ENCODE results near the gene FADS1. TPM values are rescaled to one million over a fixed set of nuclear protein-coding genes. Genes with fewer than 3 reads are reported as not detected.

FADS1 gene
- total RNA-seq, 1 experiment from 2014 or later: 116 TPM

DNA sequence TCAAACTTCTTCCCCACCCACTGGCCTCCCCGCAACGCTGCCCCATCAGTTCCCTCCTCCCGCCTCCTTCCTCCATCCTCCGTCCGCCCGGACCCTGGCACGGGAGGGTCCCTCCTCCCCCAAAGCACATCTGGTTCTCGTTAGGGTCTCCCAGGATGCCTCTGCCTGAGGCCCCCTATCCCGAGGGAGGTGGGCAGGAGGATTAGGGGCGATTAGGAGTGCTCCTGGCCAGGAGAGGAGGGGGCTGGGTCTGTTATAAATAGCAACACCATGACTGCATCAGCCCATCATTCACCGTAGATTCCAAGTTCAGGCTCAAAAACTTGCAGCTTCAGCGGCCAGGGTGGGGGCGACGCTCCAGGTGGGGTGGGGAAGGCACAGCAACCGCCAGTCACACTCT lies 54.0 kb downstream of the FADS1 start:
- Histone ChIP-seq H3K4me1 (peaks cover 52% of the 10 kb centered on the region), H3K4me3 (ENCODE audit: low read depth, low read length) (no peak overlapping the region), H3K27me3 (replicated peaks; ENCODE audit: control insufficient read depth, insufficient read depth, low read length) (no peaks in the 10 kb centered on the region), H3K9me3 (no peaks in the 10 kb centered on the region), H3K36me3 (ENCODE audit: control insufficient read depth, insufficient read depth, low read length) (peaks cover 4% of the 10 kb centered on the region)
- Mint-ChIP-seq H3K27me3 (ENCODE audit: insufficient read depth, unreplicated experiment) (no peaks in the 10 kb centered on the region), H3K36me3 (ENCODE audit: insufficient read depth, unreplicated experiment) (peaks cover 48% of the 10 kb centered on the region), H3K9me3 (ENCODE audit: unreplicated experiment) (no peaks in the 10 kb centered on the region), H3K4me3 (ENCODE audit: unreplicated experiment) (no peak overlapping the region), H3K27ac (ENCODE audit: unreplicated experiment) (no peak overlapping the region), H3K4me1 (ENCODE audit: low read depth, unreplicated experiment) (peaks cover 6% of the 10 kb centered on the region)
- intact Hi-C loops (cut with micrococcal nuclease; ENCODE audit: unreplicated experiment): no loop called here
- TF ChIP-seq CTCF (IDR thresholded peaks at IDR 0.05; ENCODE audit: insufficient read depth in 1 of 2, low read depth in 1 of 2, low read length in 1 of 2, severe bottlenecking in 1 of 2, unreplicated experiment in 1 of 2): no peak
- no peak for DNase-seq
- ChIA-PET POLR2A (no interaction called here), CTCF (no interaction called here)
- BruUV-seq (replicated peaks): no TSS peak

DNA sequence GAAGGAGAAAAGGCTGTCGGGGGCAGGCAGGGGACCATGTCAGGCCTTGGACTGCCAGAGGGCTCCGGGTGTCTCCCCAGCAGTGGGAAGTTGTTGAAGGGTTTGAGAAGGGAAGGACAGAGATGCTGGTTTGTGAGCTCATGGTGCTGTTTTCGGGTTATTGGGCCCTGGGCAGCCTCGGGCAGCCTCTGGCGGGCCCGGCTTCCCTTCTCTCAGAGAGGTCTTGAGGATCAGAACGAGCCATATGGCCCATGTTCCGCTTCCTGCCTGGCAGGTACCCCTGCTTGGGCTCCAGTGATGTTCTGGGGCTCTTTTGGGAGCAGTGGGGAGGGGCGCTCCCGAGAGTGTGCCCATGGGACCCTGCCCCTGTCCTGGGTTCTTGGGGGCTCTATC lies 54.6 kb downstream of the FADS1 start:
- Histone ChIP-seq H3K9me3 (no peaks in the 10 kb centered on the region), H3K36me3 (ENCODE audit: control insufficient read depth, insufficient read depth, low read length) (peaks cover 3% of the 10 kb centered on the region; the same call in 1 of the 2 replicates), H3K27me3 (replicated peaks; ENCODE audit: control insufficient read depth, insufficient read depth, low read length) (no peaks in the 10 kb centered on the region), H3K4me1 (peaks cover 55% of the 10 kb centered on the region), H3K4me3 (ENCODE audit: low read depth, low read length) (no peak overlapping the region)
- CTCF ChIA-PET: no interaction called here
- Mint-ChIP-seq H3K9me3 (ENCODE audit: unreplicated experiment) (no peaks in the 10 kb centered on the region), H3K4me3 (ENCODE audit: unreplicated experiment) (no peak overlapping the region), H3K4me1 (ENCODE audit: low read depth, unreplicated experiment) (peaks cover 3% of the 10 kb centered on the region), H3K36me3 (ENCODE audit: insufficient read depth, unreplicated experiment) (peaks cover 44% of the 10 kb centered on the region), H3K27ac (ENCODE audit: unreplicated experiment) (peak overlapping the region; percentile 31), H3K27me3 (ENCODE audit: insufficient read depth, unreplicated experiment) (no peaks in the 10 kb centered on the region)
- no peak for DNase-seq
- BruUV-seq (replicated peaks): no TSS peak
- TF ChIP-seq CTCF (IDR thresholded peaks at IDR 0.05; ENCODE audit: insufficient read depth in 1 of 2, low read depth in 1 of 2, low read length in 1 of 2, severe bottlenecking in 1 of 2, unreplicated experiment in 1 of 2): no peak
- POLR2A ChIA-PET: no interaction called here
- intact Hi-C loops (cut with micrococcal nuclease; ENCODE audit: unreplicated experiment): no loop called here

DNA sequence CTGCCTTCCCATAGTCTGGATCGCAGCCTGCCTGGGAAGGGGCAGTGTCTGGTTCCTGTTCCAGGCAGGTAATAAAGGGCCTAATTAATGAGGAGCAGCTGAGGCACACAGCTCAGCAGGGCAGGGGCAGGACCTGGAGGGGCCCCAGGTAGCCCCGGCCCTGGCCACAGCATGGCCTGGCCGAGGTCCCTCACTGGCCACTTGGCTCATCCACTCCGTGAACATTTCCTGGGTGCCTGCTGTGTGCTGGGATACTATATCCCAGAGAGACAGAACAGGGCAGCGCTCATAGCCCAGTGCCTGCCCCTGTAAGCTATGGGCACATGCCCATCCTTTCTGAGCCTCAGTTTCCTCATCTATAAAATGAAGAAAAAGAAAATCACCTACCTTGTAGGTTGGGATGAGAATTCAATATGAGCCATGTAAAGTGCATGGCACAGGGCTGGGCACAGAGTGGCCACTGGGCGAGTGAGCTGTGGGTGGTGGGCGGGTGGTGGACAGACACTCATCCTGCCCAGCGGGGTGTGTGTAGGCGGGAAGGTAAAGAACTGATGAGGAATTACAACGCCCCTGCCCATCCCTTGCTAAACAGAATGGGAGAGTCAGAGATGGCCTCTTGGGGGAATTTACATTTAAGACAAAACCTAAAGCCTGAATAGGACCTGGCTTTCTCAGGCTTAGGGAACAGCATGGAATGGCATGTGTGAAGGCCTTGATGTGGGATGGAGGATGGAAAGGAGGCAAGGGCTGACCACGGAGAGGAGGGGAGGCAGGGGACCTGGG lies 55.2 kb downstream of the FADS1 start:
- Histone ChIP-seq H3K4me1 (peaks cover 55% of the 10 kb centered on the region), H3K9me3 (no peaks in the 10 kb centered on the region), H3K27me3 (replicated peaks; ENCODE audit: control insufficient read depth, insufficient read depth, low read length) (no peaks in the 10 kb centered on the region), H3K4me3 (ENCODE audit: low read depth, low read length) (no peak overlapping the region), H3K36me3 (ENCODE audit: control insufficient read depth, insufficient read depth, low read length) (peaks cover 3% of the 10 kb centered on the region; the same call in 1 of the 2 replicates)
- Mint-ChIP-seq H3K4me1 (ENCODE audit: low read depth, unreplicated experiment) (peaks cover 8% of the 10 kb centered on the region), H3K36me3 (ENCODE audit: insufficient read depth, unreplicated experiment) (peaks cover 45% of the 10 kb centered on the region), H3K9me3 (ENCODE audit: unreplicated experiment) (no peaks in the 10 kb centered on the region), H3K27ac (ENCODE audit: unreplicated experiment) (peak overlapping the region; percentile 31), H3K4me3 (ENCODE audit: unreplicated experiment) (no peak overlapping the region), H3K27me3 (ENCODE audit: insufficient read depth, unreplicated experiment) (no peaks in the 10 kb centered on the region)
- intact Hi-C loops (cut with micrococcal nuclease; ENCODE audit: unreplicated experiment): no loop called here
- no peak for TF ChIP-seq CTCF (IDR thresholded peaks at IDR 0.05; ENCODE audit: insufficient read depth in 1 of 2, low read depth in 1 of 2, low read length in 1 of 2, severe bottlenecking in 1 of 2, unreplicated experiment in 1 of 2)
- no peak for DNase-seq
- POLR2A ChIA-PET: no interaction called here
- no TSS peak for BruUV-seq (replicated peaks)
- CTCF ChIA-PET: no interaction called here

Data from Caco-2 (cell line).